NT2/D1 (cell line): ENCODE results near the gene VTI1B.

Experiments used
- SUZ12 ChIP-seq: IDR thresholded peaks from 2 replicates; pipeline ENCODE4 v1.6.1; 2011; ENCODE audit not compliant: insufficient read length, insufficient read depth; ENCODE audit errors: extremely low read depth
- YY1 ChIP-seq: IDR thresholded peaks from 2 replicates; pipeline ENCODE4 v1.6.1; 2011; ENCODE audit not compliant: insufficient read length, insufficient read depth
- ZNF274 ChIP-seq: IDR thresholded peaks from 2 replicates; pipeline ENCODE4 v1.6.1; 2011; ENCODE audit warnings: mild to moderate bottlenecking, low read depth, low read length

DNA sequence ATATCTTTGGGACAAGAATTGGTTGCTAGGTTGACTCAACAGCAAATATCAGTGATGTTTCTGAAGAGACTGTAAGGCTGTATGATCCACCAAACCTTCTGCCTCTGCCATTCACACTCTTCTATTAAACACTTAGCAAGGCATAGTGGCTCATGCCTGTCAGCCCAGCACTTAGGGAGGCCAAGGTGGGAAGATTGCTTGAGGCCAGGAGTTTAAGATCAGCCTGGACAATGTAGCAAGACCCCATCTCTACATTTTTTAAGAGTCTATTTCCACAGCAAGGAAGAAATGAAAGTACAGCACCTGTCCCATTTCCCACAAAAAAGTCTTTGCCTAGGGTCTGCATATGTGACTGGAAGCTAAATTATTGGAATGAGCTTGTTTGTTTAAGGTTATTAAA is 46.9 kb downstream of the VTI1B start:
- no peak for TF ChIP-seq SUZ12
- TF ChIP-seq ZNF274: no peak
- no peak for TF ChIP-seq YY1
